Stimulated activated CD8-positive, alpha-beta memory T cell treated with anti-CD3 and anti-CD28 coated beads, Interleukin-12 subunit alpha, Interleukin-12 subunit beta, amount 100 ng/mL, for 24 hours (primary cell): ENCODE results near the gene ZYG11B.
"Not testable (repeated sequence)": the region's sequence is repeated elsewhere in the genome, so short reads cannot be mapped to it uniquely, and the experiment has no call there.

Source experiments
- DNase-seq: peaks from one replicate; pipeline ENCODE4 v3.0.0-alpha.2; 2020; ENCODE audit errors: extremely low read depth

Gene ZYG11B

GRCh38 chr1:52707927-52708655 lies 18.2 kb upstream of the ZYG11B start:
- DNase-seq = no peak

GRCh38 chr1:52709016-52709415 lies 17.2 kb upstream of the ZYG11B start:
- no peak for DNase-seq

- DNase-seq = no peak
Observed at GRCh38 chr1:52713590-52713989, 12.7 kb upstream of the ZYG11B start.

DNA sequence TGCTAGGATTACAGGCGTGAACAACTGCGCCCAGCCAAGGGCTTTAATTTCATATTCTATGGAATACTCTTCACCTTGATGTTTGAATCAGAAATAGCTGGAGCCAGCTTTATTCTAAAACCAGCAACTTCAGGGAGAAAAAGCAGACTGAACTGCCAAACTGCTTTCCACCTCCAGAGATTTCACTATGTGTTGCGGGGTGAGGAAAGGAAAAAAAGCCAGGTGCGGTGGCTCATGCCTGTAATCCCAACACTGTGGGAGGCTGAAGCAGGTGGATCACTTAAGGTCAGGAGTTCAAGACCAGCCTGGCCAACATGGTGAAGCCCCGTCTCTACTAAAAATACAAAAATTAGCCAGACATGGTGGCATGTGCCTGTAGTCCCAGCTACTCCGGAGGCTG lies 11.0 kb upstream of the ZYG11B start:
- DNase-seq = not testable (repeated sequence)

GRCh38 chr1:52723260-52723659 lies 3.0 kb upstream of the ZYG11B start:
- no peak for DNase-seq

GRCh38 chr1:52725903-52726264 lies 369 bp upstream of the ZYG11B start:
- DNase-seq = no peak

- no peak for DNase-seq
Observed at GRCh38 chr1:52727114-52727586, 897 bp downstream of the ZYG11B start.

DNA sequence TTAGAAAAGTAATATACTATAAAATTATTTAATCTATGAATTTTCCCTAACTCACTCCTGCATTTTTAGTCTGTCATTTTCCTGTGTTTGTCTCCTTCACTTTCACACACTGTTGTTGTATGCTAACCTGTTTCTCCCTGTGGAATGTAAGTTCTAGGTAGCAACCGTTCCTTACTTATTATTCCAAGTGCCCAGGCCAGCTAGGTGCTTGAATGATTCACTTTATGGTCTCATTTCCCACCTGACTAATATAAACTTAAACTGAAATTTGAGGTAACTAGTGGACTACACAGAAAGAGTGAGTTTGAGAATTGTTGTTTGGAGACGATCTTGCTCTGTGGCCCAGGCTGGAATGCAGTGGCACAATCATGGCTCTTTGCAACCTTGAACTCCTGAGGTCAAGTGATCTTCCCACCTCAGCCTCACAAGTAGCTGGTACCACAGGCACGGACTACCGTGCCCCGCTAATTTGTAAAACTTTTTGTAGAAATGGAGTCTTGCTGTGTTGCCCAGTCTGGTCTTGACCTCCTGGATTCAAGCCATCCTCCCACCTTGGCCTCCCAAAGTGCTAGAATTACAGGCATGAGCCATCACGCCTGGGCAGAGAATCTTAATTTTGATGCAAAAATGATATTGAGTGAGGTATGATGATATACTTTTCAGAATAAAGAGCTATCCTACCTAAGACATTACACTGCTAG lies 1.9 kb downstream of the ZYG11B start:
- no peak for DNase-seq

- no peak for DNase-seq
Observed at GRCh38 chr1:52733368-52733767, 7.1 kb downstream of the ZYG11B start.

DNA sequence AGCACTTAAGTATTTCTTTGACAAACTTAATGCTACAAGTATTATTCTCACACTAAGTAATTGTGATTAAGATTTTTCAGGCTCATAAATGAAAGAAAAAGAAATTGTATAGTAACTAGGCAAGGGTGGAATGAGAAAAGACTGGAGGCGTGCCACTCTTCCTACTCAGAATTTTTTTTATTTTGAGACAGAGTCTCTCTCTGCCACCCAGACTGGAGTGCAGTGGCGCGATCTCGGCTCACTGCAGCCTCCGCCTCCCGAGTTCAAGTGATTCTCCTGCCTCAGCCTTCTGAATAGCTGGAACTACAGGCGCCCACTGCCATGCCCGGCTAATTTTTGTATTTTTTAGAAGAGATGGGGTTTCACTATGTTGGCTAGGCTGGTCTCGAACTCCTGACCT lies 9.1 kb downstream of the ZYG11B start:
- not testable (repeated sequence) for DNase-seq

- DNase-seq = no peak
Observed at GRCh38 chr1:52738148-52738547, 11.9 kb downstream of the ZYG11B start.

- no peak for DNase-seq
Observed at GRCh38 chr1:52738893-52739292, 12.6 kb downstream of the ZYG11B start.

- no peak for DNase-seq
Observed at GRCh38 chr1:52739699-52740467, 13.6 kb downstream of the ZYG11B start.

DNA sequence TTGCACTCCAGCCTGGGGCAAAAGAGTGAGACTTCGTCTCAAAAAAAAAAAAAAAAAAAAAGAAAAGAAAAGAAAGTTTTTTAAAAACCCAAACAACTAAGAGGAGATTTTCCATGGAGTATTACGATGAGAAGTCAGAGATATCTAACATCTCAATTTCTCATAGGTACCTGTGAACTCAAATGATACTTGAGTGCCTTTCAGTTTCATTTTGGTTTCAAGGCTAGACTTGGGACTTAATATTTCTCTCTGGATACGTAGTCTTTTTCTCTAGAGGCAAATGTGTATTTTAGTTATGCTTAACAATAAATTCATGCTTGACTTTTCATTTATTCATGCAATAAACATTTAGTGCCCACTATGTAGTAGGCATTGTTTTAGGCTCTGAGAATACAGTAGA lies 15.0 kb downstream of the ZYG11B start:
- DNase-seq = no peak

DNA sequence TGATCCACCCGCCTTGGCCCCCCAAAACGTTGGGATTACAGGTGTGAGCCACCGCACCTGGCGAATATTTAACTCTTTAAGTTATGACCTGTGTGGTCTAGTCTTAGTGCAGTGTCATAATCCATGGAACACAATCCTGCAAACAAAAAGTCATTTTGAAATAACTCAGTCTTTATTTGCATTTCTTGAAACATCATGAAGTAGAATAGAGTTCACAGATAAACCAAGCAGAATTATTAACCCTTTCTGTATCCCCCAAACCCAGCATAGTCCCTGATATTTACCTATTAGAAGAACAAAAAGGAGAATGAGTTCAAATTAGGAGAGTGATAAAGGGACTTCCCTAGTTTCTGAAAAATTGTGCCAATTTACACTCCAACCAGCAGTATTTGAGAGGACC lies 19.9 kb downstream of the ZYG11B start:
- DNase-seq = no peak

DNA sequence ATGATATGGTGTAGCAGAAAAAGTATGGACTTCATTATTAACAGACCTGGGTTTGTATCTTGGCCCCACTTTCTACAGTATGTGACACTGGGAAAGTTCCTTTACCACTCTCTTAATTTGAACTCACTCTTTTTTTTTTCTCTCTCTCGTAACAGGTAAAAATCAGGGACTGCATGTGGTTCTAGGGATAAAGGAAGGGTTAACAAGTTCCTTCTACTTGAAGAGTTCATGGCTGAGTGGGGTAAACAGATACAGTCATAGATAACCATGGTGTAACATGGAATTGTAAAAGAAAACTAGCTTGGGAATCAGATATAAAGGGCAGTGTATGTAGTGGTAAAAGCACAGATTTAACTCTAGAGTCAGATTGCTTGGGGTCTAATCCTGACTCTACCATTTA lies 21.2 kb downstream of the ZYG11B start:
- no peak for DNase-seq

DNA sequence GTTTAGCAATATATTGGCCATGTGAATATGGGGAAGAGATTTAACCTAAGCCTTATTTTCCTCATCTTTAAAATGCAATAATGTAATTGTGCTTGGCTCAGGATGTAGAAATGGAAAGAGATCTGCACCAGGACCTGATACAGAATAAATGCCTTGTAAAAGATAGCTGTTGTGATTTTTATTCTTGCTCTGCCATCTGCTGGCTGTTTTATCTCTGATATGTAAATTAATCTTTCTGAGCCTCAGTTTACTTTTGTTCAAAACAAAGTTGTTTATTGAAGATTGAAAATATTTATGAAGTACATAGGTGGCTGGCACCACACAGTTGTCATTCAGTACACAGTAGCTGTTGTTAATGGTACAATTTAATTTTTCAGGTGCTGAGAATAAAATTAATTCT lies 21.9 kb downstream of the ZYG11B start:
- DNase-seq = no peak

GRCh38 chr1:52749496-52749895 lies 23.2 kb downstream of the ZYG11B start:
- not testable (repeated sequence) for DNase-seq

- not testable (repeated sequence) for DNase-seq
Observed at GRCh38 chr1:52750139-52750538, 23.9 kb downstream of the ZYG11B start.

- no peak for DNase-seq
Observed at GRCh38 chr1:52751589-52752483, 25.6 kb downstream of the ZYG11B start.

- DNase-seq = no peak
Observed at GRCh38 chr1:52752484-52752826, 26.2 kb downstream of the ZYG11B start.

- DNase-seq = no peak
Observed at GRCh38 chr1:52753169-52753568, 26.9 kb downstream of the ZYG11B start.
